NCI-H1694 (cell line): Measurements from ENCODE around the gene SNED1.
"Not testable (repeated sequence)": the region's sequence is repeated elsewhere in the genome, so short reads cannot be mapped to it uniquely, and the experiment has no call there.

Experiments
- DNase-seq: peaks from one replicate; lab custom pipeline; 2025; lab: John Stamatoyannopoulos, UW

Gene SNED1

DNA sequence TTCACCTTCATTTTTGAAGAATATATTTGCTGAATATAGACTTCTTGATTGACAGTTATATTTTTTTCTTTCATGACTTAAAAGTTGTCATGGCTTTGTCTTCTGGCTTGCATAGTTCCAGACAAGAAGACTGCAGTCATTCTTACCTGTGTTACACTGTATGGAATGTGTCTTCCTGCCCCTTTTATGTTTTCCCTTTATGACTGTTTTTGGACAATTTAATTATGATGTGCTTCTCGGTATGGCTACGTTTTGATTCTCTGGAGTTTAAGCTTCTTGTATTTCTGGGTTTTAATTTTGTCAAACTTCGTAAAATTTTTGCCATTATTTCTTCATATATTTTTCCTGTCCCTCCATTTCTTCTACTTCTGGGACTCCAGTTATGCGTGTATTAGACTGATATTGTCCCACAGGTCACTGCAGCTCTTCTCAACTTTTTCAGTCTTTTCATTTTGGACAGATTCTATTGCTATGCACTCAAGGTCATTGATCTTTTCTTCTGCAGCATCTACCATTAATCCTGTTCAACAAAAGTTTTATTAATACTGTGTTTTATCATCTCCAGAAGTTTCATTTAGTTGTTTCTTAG, 86.5 kb downstream of the SNED1 start:
- DNase-seq = no peak

DNA sequence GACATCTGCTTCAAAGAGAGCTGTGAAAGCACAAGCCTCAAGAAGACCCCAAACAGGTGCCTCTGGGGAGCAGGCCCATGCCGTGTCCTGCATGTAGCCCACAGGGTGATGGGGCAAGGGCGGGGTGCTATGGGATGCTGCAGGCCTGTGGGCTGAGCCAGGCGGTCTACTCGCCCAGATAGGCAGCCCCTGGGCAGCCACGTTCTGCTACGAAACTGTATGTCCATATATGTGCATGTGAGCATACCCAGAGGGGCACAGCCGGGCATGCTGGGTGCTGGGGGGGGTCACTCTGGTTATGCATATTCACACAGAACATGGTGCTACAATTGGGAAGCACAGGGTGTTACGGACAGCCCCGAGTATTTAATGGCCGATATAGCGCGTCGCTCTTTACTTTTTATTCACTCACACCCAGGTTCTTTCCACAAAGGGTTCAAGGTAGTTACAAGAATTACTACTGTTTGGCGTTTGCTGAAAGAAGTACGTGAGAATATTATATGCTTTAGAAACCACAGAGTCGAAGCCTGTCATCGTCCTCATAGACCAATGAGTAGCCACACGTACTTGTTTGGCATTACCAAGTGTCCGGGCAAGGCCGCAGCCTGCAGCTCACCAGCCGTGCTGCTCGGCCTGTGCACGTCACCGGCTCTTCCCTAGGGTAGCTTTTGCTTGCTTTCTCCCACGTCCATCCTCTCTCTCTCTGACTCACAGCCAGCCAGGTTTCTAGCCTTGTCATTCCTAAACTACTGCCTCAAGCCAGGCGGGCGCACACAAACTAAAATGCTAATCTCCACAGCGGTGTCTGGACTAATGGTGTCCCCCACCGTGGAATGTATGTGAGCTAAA, 89.2 kb downstream of the SNED1 start:
- no peak for DNase-seq

DNA sequence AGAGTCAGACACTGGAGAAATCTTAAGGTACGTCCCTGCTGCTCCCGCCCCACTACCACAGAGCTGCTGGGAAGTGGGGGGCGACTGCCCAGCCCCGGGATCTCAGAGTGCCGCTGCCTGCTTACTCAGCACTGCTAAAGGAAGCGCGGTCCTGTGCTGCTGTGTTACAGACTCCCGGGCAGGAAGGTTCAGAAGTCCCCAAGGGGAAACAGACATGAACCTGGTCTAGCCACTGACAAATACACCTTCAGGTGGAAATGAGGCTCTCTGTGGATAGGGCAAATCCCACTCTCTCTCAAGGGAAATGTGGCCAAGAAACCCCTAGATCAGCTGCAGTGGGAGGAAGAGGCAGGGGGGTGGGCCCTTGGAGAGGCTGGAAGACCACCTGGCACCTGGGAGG, 90.0 kb downstream of the SNED1 start:
- no peak for DNase-seq

DNA sequence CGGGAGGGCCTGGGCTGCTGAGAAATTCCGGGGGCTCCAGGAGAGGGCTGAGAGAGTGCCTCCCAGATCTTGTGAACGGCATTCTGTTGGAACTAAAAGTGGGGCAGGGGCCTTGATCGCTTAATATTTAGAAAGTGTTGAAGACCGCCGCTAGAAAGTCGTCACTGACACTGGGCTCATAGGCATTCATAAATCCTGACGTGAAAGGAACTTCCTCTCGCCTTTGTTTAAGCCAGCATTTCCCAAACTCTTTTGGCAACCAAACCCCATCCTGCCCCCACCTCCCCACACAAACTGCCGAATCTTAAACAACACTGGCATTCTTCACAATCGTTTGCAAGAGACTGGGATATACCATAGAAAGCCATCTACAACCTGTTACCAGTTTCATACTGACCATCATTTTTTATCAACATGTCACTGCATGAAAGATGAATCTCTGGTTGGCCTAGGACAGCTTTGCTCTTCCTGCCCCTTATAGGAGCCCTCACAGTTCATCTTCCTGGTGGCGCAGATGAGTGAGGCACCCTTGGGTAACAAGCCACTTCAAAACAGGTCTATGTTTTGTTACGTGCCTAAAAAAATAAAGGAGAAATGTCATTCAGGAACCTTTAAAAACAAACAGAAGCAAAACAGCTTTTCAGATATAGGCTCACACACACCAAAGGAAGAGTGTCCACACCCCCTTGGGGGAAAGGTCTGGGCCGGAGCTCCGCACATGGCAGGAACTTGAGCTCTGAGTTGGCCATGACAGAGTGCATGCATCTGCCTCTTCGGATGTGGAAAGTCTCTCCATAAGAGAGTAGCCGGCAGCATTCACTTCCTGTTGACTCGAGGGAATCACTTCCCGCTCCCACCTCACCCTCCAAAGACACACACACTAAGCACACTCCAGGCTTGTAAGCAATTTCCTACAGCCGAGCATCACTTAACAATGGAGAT, 90.6 kb downstream of the SNED1 start:
- no peak for DNase-seq

DNA sequence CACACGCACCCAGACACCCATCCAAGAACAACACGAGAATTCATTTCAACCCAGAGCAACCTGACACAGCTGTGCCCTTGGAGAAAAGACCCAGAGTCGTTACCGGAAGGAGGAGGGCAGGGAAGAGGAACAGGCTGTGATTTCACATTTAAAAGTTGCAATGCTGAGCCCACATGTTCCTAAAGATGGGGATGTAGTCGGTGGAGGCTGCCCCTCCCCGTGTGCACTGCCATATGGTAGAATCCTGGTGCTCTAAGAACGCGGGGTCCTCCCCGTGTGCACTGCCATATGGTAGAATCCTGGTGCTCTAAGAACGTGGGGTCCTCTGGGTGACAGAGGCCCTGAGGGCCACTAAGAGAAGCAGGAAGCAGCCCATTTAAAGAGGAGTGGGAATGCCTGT, 92.8 kb downstream of the SNED1 start:
- DNase-seq = no peak

DNA sequence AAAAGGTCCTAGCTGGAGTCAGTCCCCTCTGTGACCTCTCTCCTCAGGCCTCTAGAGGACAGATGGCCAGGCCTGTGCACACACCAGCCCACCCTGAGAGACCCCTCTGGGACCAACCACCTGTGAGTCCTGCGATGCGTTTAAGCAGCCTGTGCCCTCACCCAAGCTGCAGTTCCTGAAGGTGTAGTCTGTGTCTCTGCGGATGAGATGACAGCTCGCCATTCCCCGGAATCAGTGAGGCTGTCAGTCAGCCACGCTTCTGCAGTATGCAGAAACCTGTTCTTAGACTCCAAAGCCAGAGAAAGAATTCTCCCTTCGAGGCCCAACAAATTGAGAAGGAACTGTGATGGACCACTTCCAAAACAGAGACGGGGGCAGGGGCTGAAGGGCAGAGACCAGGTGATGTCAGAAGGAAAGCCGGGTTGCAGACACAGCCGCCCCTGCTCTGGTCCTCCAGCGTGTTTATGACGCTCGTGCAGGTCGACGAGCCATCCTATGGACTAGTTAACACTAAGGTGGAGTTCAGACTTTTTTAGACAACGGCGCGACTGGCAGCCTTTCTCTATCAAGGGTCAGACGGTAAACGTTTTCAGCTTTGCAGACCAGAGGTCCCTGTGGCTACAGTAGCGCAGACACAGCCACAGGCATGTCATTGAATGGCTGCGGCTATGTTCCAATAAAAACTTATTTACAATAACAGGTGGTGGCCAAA, 93.5 kb downstream of the SNED1 start:
- DNase-seq = no peak

DNA sequence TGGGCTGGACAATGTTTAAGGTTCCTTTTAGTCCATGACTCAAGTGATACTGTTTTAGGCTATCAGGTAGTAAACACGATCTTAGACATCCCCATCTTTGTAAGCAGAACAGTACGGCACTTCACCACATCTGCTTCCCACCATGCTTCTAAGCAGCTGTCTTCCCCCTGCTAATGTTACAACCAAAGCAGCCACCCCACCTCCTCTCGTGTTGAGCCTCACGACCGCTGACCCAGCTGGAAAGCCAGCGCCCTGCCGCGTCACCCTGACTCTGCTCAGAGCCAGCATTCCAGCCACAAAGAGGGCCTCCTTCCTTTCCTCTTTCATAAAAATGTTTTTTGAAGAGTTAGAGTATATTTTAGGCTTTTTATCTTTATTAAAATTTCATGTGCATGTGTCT, 94.3 kb downstream of the SNED1 start:
- no peak for DNase-seq

DNA sequence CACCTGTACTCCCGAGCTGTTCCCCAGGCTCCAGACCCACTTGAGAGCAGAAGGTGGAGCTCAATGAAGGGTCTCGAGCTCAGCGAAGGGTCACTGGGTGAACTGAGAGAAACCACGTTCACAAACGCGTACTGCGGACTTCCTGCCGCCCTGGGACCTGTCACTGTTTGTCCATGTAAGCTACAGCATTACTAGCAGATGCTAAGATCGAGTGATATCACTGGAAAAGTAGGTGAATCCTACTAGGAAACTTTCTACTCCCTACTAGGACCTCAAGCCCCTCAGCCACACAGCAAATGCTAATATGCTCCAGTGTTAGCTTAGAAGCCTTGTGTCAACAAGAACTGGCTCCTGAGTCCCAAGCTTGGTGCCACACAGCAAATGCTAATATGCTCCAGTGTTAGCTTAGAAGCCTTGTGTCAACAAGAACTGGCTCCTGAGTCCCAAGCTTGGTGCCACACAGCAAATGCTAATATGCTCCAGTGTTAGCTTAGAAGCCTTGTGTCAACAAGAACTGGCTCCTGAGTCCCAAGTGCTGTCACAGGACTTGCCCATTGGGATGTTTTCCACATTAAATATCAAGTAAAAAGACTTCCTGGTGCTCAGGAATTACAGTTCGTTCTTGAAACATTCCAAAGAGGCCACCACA, 94.8 kb downstream of the SNED1 start:
- not testable (repeated sequence) for DNase-seq

DNA sequence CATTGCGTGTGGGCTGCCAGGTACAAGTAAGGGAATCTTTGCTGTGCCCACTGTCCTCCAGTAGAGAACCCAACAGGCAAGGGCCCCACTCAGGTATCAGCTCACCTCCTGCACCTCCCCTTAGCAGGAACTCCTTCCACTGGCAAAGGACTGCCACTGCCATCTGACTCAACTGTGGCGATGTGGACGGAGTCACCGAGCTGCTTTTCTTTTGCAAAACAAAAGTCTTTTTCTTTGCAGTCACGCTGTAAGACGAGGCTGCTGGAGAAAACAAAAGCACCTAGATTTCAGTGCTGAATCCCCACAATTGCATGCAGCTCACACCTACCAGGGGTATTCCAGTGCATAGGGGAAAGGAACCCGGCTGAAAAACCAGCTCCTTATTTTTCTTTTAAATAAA, 95.8 kb downstream of the SNED1 start:
- DNase-seq = no peak

DNA sequence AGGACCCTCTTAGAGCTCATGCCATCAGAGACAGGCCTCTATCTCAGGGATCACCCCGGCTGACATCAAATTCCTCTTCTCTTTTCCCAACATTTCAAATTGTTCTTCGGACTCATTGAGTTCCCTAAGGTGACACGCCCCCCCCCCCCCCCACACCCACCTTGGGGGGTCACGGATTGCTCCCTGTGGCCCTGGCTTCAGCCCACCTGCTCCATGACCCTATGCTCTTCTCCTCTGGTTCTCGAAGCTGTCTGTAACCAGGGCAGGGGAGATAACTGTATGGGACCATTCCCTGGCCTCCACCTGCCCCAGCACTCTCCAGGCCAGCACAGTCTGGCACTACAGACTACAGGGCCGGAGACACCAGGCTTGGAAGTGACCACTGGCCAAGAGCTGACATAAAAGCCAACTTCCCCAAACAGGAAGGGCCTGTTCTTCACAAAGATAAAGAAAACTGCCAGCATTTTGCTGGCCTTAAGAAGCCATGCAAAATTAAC, 96.6 kb downstream of the SNED1 start:
- DNase-seq = no peak

DNA sequence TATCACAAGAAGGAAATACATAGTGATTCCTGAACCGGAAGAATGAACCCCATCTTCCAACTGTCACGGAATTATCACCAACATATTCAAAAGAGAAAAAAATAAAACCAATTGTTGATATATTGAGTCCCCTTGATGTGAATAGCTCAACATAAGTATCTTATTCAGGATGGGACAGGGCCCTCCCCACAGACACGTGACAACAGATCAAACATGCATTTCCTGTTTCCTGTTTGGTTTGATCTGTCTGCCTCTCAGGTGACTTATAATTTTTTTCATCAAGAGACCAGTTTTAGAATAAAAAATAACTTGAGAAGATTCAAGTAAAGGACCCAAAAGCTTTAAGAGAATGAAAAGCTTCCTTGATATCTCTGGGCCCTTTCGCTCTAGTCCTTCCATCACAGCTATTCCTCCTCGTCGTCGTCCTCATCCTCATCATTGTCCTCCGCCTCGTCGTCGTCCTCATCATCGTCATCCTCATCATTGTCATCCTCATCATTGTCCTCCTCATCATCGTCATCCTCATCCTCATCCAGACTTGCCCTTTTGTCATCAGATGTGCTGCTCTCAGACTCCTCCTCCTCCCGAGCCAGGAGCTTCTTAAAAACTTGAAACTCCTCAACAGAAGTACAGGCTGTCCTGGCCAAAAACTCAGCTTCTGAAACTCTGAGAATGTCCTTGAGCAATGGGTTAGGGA, 97.3 kb downstream of the SNED1 start:
- DNase-seq = no peak

DNA sequence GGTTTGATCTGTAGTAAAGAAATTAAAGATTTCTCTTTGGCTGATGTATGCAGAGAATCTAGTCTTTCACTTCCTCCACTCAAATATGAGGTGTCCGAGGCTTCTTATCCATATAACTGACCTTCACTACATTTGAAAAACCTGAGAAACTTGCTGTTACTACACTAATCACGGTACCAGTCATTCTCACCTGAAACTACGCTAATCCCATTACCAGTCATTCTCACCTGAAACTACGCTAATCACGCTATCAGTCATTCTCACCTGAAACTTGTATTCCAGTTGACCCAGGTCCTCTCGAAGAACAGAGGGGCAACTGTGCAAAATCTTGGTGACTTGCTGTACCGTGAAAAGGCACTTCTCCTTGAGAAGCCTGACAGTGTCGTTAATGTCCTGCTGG, 98.6 kb downstream of the SNED1 start:
- DNase-seq = no peak

DNA sequence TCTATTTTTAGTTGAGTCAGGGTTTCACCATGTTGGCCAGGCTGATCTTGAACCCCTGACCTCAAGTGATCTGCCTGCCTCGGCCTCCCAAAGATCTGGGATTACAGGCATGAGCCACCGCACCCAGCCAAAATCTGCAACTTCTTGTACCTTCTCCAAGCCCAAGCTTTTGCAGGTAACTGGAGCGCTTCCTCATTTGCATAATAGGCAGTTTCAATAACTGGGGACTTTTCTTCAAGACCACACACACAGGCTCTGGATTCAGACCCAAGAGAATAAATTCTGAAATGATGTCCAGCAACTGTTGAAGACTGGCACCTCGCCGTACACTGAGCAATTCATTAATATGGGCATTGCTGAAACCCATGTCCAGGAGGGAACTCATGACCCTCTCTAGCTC, 100.8 kb downstream of the SNED1 start:
- no peak for DNase-seq

DNA sequence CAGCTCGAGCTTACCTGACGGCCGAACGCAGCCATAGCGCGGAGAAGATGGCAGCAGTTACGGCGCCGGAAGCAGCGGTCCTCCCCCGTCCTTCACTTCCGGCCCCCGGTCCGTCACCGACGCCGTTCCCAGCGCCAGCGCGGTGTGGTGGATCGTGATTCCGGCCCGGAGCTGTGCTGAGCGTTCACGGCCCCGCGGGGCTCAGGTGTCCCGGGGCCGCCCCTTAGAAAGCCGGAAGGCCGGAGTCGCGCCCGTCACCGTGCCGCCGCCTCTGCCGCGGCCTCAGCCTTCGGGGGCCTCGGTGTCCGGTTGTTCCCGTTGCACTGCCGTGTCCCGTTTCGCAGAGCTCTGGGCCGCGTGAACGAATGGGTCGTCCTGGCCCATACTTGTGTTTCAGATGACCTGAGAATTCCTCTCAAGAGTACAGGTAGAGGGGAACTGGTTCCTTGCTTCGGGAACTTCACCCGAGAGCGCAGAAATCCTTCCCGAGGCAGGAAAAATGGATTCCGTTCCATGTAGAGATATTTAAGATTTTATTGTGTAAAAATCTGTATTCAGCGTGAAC, 103.9 kb downstream of the SNED1 start, which contains the start of gene MTERF4:
TSS of gene MTERF4 (minus strand) at position 49 of the 565 bp plus-strand sequence. CDS start at position 35, 14 bp downstream.
- DNase-seq = peak; percentile 61

DNA sequence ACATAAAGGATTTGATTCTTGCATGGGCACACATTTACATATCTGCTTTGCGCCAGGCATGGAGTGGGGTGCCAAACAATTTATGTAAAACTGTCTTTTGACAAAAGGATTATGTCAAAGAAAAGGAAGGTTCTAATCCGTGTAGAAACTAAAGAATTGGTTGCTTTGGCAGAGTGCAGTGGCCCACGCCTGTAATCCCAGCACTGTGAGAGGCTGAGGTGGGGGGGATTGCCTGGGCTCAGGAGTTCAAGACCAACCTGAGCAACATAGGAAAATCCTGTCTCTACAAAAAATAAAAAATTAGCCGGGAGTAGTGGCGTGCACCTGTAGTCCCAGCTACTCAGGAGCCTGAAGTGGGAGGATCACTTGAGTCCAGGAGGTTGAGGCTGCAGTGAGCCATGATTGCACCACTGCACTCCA, 104.8 kb downstream of the SNED1 start:
- DNase-seq = no peak

DNA sequence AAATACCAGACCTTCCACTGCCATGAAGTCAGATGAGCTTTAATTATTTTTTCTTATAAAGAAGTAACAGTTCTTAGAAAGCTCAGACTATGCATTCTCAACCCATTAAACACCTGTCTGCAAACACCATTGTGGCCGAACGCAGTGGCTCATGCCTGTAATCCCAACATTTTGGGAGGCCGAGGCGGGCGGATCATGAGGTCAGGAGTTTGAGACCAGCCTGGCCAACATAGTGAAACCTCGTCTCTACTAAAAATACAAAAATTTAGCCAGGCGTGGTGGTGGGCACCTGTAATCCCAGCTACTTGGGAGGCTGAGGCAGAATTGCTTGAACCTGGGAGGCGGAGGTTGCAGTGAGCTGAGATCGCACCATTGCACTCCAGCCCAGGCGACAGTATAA, 106.2 kb downstream of the SNED1 start:
- not testable (repeated sequence) for DNase-seq

DNA sequence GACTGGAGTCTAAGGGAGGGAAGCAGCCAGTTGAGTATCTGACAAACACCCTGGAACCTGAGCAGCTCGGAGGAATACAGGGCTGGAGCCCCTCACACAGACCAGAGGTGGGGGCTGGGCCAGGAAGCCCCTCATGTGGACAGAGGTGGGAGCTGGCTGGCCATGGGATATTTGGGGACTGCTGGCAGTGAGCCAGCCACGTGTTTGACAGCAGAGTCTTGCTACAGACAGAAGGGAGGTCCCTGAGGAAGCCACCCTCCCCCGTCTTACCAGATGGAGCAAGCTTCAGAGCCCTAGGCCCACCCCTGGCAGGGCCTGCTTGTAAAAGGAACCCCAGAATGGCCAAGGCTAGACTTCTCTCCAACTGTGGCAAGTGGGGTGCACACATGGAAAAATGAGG, 107.2 kb downstream of the SNED1 start:
- no peak for DNase-seq

DNA sequence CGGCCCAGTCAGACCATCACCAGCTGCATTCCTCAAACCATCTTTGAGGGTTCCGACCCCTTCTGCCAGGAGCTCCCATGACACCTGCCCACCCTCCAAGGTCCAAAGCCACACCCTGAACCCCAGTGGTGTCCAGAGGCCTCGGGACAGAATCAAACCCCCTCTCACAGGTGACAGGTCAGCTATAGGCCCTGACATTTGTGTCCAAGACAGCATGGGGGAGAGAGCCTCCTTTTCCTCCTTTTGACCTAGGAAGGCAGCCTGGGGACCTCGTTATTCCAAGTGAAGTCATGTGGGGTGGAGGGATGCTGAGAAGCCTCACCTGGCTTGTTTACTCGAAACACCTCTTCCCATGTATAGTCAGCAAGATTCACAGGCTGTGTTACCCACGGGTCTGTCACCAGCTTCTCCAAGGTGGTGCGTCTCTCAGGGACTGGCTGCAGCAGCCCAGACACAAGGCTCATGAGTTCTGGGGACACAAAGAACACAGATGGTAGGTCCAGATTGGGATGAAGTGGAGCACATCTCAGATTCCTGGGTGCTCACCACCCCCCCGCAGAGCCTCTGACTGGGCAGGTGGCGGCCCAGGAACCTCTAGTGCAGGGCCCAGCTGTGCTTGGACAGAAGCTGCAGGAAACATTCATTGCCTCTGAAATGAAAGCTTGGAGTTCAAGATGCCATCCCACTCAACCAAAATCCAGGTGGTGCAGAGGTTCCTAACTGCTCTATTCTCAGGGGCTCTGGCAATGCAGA, 108.8 kb downstream of the SNED1 start:
- DNase-seq = no peak
